ENCODE results near the gene ANKMY1.

GRCh38 chr2:240569998-240570530 lies 12.3 kb upstream of the ANKMY1 start:
- TF ChIP-seq CTCF (IDR thresholded peaks at IDR 0.05; ENCODE audit: insufficient read depth, low read depth, low read length) (no peak), EZH2 (IDR thresholded peaks at IDR 0.05; ENCODE audit: insufficient read depth, low read length) (no peak)

Measured in astrocyte (in vitro differentiated cells and primary cell).